ENCODE results near the gene NLGN1.

Gene NLGN1

DNA sequence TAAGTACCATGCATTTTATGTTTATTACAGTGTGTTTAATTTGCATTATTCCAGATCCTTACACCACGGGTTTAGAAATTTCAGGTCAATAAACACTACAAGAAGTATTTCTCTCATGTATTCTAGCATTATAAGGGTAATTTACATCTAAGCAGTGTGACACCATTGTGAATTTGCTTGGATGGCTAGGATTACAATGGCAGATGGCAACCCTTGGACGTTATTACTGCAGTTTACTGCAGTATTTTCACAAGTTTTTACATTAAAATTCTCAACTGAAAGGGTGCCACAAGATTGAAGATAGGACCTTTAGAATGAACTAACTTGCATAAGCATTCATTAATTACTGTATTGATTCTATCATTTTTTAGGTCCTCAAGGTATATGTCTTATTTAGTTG, 538.8 kb downstream of the NLGN1 start:
- no peak overlapping the region for H3K4me3 ChIP-seq (ENCODE audit: control insufficient read depth, low read depth, low read length)
- DNase-seq (ENCODE audit: low read depth), result no peak
- TF ChIP-seq, protein P1, sequence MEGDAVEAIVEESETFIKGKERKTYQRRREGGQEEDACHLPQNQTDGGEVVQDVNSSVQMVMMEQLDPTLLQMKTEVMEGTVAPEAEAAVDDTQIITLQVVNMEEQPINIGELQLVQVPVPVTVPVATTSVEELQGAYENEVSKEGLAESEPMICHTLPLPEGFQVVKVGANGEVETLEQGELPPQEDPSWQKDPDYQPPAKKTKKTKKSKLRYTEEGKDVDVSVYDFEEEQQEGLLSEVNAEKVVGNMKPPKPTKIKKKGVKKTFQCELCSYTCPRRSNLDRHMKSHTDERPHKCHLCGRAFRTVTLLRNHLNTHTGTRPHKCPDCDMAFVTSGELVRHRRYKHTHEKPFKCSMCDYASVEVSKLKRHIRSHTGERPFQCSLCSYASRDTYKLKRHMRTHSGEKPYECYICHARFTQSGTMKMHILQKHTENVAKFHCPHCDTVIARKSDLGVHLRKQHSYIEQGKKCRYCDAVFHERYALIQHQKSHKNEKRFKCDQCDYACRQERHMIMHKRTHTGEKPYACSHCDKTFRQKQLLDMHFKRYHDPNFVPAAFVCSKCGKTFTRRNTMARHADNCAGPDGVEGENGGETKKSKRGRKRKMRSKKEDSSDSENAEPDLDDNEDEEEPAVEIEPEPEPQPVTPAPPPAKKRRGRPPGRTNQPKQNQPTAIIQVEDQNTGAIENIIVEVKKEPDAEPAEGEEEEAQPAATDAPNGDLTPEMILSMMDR (conservative IDR thresholded peaks at IDR 0.05; ENCODE audit: control insufficient read depth, insufficient read depth, low read depth, low read length), result no peak

DNA sequence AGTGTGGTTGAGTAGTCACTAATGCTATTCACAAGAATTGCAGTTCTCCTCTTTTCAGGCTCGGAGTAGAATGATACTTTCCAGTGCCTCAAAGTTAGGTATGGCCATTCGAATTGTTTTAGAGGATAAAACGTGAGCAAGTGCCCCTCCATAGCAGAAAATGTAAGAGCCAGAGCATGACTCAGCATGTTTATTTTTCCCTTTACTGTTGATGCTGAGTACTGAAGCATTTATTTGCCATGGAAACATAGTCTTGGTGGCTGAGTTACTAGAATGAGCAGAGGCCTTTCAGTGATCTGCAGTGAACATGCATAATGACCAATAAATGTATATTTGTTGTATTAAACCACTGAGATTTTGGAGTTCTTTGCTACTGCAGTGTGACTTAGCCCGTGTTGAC, 540.6 kb downstream of the NLGN1 start:
- TF ChIP-seq, protein P1 (conservative IDR thresholded peaks at IDR 0.05; ENCODE audit: control insufficient read depth, insufficient read depth, low read depth, low read length), result no peak
- DNase-seq (ENCODE audit: low read depth), result peak; percentile 53
- no peak overlapping the region for H3K4me3 ChIP-seq (ENCODE audit: control insufficient read depth, low read depth, low read length)

DNA sequence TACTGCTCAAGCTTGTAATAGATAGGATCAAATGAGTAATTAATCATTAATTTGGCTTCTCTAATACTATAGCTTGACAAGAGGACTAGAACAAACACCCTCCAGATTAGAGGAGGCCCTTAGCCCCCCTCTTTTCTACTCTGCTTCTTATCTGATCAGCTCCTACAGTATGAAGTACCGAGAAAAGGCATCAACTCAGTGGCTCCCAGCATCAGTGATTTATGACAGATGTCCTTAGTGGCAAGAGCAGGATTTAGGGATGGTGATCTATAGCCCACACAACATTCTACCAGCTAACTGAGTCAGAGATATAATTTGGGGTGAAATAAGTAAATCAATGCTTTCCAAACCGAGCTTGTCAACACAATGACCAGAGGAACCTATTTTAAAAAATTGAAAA, 541.1 kb downstream of the NLGN1 start:
- peak; percentile 2 for DNase-seq (ENCODE audit: low read depth)
- TF ChIP-seq, protein P1 (conservative IDR thresholded peaks at IDR 0.05; ENCODE audit: control insufficient read depth, insufficient read depth, low read depth, low read length), result no peak
- H3K4me3 ChIP-seq (ENCODE audit: control insufficient read depth, low read depth, low read length), result no peak overlapping the region

DNA sequence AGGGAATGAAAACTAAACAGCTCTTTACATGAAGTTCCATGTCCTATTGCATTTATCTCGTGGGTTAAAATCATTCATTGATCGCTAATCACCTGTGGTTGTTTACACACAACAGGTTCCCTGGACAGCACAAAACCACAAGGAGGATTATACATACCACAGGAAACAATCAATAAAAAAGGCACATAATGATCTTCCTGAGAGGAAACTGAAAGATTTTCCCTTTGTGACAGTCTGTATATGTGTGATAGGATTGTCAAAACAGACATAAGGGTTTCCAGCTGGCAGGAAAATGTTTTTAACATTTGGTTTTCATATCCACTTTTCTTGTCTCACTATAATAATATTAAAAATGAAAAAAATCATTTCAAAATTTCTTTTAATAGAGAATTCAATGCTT, 541.8 kb downstream of the NLGN1 start:
- no peak overlapping the region for H3K4me3 ChIP-seq (ENCODE audit: control insufficient read depth, low read depth, low read length)
- no peak for DNase-seq (ENCODE audit: low read depth)
- TF ChIP-seq, protein P1 (conservative IDR thresholded peaks at IDR 0.05; ENCODE audit: control insufficient read depth, insufficient read depth, low read depth, low read length), result no peak

DNA sequence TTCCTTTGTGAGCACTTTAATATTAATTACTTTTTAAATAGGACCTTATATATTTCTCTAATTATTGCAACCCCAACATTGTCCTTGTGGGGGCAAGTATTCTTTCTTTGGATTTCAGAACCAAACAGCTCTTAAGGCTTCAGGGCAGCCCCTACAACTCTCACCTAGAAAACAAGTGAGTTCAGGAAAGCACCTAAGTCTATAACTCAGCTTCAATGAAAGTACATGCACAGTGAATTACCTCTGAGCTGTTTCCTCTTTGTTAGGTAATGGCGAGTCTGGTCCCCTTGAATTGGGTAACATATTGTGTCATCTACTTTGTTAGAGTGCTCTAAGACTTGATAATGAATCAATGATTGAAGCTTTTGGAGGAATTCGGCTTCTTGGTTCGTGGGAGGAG, 545.7 kb downstream of the NLGN1 start:
- no peak for DNase-seq (ENCODE audit: low read depth)
- TF ChIP-seq, protein P1 (conservative IDR thresholded peaks at IDR 0.05; ENCODE audit: control insufficient read depth, insufficient read depth, low read depth, low read length), result no peak
- H3K4me3 ChIP-seq (ENCODE audit: control insufficient read depth, low read depth, low read length), result no peak overlapping the region

DNA sequence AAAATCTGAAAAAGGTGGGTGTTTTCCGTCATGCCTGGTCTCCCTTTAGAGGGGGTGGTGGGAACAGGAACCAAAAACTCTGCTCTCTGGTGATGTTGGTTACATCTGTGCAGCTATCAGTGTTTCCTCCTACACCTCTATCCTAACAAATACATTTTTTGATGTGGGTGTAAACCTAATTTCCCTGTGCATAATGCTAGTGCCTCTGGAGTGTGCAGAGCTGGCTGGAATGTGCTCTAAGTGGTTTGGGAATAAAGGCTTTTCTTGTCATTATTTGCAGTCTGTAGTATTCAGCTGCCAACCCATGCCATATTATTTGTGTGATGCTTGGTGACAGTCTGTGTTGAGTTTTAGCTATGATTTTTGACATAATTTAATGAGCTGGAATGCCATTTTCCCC, 547.6 kb downstream of the NLGN1 start:
- no peak overlapping the region for H3K4me3 ChIP-seq (ENCODE audit: control insufficient read depth, low read depth, low read length)
- TF ChIP-seq, protein P1 (conservative IDR thresholded peaks at IDR 0.05; ENCODE audit: control insufficient read depth, insufficient read depth, low read depth, low read length), result no peak
- DNase-seq (ENCODE audit: low read depth), result no peak

DNA sequence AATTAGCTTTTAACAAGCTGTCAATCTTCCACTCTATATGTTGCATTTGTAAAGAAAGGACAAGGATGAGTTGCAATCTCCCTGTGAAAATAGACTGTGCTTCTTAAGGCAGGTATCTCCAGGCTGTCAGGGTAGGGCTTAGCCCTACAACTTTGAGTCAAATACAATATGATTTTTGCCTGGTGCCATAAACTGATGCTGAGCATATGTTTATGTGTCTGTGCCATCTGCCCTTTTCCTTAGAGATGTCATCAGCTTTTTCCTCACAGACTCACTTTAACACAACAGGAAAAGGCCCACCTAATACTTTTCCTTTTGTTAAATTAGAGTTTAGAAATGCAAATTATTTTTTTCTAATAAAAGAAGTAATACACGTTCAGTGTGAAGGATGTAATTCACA, 548.3 kb downstream of the NLGN1 start:
- no peak for DNase-seq (ENCODE audit: low read depth)
- H3K4me3 ChIP-seq (ENCODE audit: control insufficient read depth, low read depth, low read length), result no peak overlapping the region
- TF ChIP-seq, protein P1 (conservative IDR thresholded peaks at IDR 0.05; ENCODE audit: control insufficient read depth, insufficient read depth, low read depth, low read length), result no peak
